ENCODE results near the gene PLCD1.

Gene PLCD1

GRCh38 chr3:38016847-38017444 lies 12.5 kb downstream of the PLCD1 start:
- DNase-seq (ENCODE audit: low read depth), result no peak

GRCh38 chr3:38016410-38016809 lies 13.0 kb downstream of the PLCD1 start:
- DNase-seq (ENCODE audit: low read depth), result no peak

- DNase-seq (ENCODE audit: low read depth), result no peak
These were observed 13.5 kb downstream of the PLCD1 start for GRCh38 chr3:38015984-38016383.

GRCh38 chr3:38015485-38015884 lies 14.0 kb downstream of the PLCD1 start:
- no peak for DNase-seq (ENCODE audit: low read depth)

GRCh38 chr3:38011111-38011510 lies 18.3 kb downstream of the PLCD1 start:
- no peak for DNase-seq (ENCODE audit: low read depth)

GRCh38 chr3:38009807-38010591 lies 19.4 kb downstream of the PLCD1 start:
- DNase-seq (ENCODE audit: low read depth), result no peak

- no peak for DNase-seq (ENCODE audit: low read depth)
These were observed 20.4 kb downstream of the PLCD1 start for GRCh38 chr3:38008971-38009580.

GRCh38 chr3:38008191-38008701 lies 21.2 kb downstream of the PLCD1 start:
- DNase-seq (ENCODE audit: low read depth), result no peak

GRCh38 chr3:38007754-38008090 lies 21.7 kb downstream of the PLCD1 start:
- no peak for DNase-seq (ENCODE audit: low read depth)

- DNase-seq (ENCODE audit: low read depth), result no peak
These were observed 22.9 kb downstream of the PLCD1 start for GRCh38 chr3:38006445-38006995.

GRCh38 chr3:38006031-38006430 lies 23.4 kb downstream of the PLCD1 start:
- no peak for DNase-seq (ENCODE audit: low read depth)

- DNase-seq (ENCODE audit: low read depth), result no peak
These were observed 24.1 kb downstream of the PLCD1 start for GRCh38 chr3:38005076-38006020.

- no peak for DNase-seq (ENCODE audit: low read depth)
These were observed 24.9 kb downstream of the PLCD1 start for GRCh38 chr3:38004415-38005075.

- no peak for DNase-seq (ENCODE audit: low read depth)
These were observed 25.5 kb downstream of the PLCD1 start for GRCh38 chr3:38003817-38004414.

GRCh38 chr3:38003371-38003816 lies 26.0 kb downstream of the PLCD1 start:
- no peak for DNase-seq (ENCODE audit: low read depth)

GRCh38 chr3:38002940-38003339 lies 26.5 kb downstream of the PLCD1 start:
- no peak for DNase-seq (ENCODE audit: low read depth)

GRCh38 chr3:38002291-38002876 lies 27.1 kb downstream of the PLCD1 start:
- DNase-seq (ENCODE audit: low read depth), result no peak

- DNase-seq (ENCODE audit: low read depth), result no peak
These were observed 27.9 kb downstream of the PLCD1 start for GRCh38 chr3:38001456-38002081.

- DNase-seq (ENCODE audit: low read depth), result no peak
These were observed 28.4 kb downstream of the PLCD1 start for GRCh38 chr3:38000965-38001455.

All from CMK (cell line).